HG03575 (cell line): ENCODE measurements around the gene PROS1.
A peak's percentile ranks its signal among the peaks of the same experiment; 100 is the strongest.
"Not testable (repeated sequence)": the region's sequence is repeated elsewhere in the genome, so short reads cannot be mapped to it uniquely, and the experiment has no call there.

Source experiments
- ATAC-seq: cut with Tn5 transposase; IDR thresholded peaks from one replicate; pipeline ENCODE4 v1.9.1; 2021; ENCODE audit not compliant: unreplicated experiment, insufficient number of reproducible peaks, low FRiP score; ENCODE audit errors: extremely low read depth

Gene PROS1

DNA sequence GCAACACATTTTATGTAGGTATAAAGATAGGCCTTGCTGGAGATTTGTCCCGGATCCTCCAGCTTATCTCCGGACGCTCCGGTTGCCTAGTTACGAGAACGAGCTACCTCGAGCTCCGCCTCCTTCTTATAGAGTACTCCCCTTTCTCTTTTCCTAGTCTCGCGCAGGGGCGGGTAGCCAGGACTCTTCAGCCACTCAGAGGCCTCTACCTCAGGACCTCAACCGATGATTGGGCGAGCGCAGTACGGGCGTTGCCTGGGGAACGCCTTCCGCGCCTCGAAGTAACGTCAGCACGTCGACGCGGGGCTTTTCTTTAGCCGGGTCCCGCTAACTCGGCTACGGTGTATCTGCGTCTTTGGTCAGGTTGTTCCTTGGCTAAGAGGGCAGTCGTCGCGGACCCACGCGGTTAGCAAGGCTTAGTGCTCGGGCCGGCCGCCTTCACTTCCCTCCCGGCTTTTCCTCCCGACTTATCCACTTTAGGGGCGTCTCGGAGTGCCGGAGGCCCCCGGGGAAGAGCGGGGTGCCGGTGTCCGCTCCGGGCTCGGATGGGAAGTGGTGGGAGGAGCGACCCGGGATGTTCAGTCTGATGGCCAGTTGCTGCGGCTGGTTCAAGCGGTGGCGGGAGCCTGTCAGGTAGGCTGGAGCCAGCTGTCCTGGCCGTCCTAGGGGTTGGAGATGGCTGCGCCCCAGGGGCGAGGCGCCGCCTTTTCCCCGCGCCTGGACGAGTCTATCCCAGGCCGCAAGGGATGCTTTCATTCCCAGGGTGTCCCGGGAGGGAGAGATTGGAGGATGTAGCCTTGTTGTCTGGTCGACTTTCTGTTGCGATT lies 6.4 kb upstream of the PROS1 start, which contains the start of gene ARL13B:
Gene ARL13B (plus strand): TSS at position 306 of the 827 bp plus-strand sequence. CDS start 269 bp downstream, at position 575.
- ATAC-seq: peak; percentile 100

DNA sequence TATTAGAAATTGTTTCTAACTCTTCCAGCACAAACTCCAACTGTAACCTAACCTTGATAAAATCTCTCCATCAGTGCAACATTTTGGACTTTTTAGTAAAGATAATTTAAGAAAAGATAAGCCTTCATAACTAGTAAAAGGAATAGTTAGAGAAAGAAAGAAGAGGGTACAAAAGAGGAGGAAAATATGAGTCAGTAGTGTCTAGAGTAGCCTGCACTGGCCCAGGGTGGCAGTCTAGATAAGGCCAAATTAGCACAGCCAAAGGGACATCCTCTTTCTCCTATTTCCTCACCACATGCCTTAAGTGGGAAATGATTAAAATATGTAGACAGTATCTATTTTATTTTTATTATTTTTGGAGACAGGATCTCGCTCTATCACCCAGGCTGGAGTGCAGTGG lies 3.7 kb downstream of the PROS1 start:
- ATAC-seq: no peak

DNA sequence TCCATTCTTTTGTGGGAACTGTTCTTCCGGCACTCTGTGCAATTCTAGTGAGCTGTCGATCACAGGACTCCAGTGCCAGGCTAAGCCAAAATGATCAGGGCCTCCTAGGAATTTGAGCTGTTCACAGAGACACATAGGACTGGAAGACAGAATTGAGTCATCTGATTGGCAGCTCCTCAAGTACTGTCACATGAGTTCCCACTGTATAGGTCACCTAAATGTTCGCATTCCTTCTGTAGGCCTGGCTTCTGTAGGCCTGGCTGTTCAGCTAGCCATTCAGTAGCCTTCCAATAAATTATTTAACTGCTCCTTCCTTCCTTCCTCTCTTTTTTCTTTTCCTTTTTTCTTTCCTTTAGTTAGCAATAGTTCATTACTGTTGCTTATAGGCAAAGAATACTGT lies 4.3 kb downstream of the PROS1 start:
- ATAC-seq: no peak

DNA sequence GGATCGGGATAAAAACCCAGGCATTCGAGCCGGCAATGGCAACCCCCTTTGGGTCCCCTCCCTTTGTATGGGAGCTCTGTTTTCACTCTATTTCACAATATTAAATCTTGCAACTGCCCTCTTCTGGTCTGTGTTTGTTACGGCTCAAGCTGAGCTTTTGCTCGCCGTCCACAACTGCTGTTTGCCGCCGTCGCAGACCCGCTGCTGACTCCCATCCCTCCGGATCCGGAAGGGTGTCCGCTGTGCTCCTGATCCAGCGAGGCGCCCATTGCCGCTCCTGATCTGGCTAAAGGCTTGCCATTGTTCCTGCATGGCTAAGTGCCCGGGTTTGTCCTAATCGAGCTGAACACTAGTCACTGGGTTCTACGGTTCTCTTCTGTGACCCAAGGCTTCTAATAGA lies 8.6 kb downstream of the PROS1 start:
- not testable (repeated sequence) for ATAC-seq

DNA sequence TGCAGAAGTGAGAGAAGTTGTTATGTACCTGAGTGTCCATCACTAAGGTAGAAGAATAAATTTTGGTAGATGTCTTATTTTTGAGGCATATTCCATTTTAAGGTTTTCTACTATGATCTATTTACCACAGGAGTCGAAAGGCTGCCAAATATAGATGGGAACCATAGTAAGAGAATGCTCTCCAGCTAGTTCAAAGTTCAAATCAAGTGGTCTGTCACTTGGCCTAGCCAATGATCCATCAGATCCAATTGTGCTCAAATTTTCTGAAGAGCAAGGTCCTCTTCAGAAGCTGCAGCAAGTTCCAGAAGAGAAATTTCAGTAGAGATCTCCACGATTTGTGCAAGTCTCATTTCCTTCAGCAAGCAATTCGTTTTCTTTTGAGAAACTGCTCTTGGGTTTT lies 10.9 kb downstream of the PROS1 start:
- no peak for ATAC-seq

DNA sequence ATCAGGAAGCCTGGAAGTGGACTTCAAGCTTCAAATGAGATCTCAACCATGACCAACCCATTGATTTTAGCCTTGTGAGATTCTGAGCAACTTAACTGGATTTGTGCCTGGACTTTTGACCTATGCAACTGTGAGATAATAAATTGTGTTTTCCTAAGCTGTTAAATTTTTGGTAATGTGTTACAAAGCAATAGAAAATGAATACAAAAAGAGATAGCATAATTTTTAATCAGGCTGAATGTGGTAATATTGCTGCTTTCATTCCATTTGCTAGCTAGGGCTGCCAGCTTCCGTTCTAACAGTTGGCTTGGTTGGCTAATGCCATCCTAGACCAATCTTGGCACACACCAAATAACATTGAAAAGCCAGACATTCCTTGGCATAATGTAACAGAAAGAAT lies 12.2 kb downstream of the PROS1 start:
- ATAC-seq: no peak

DNA sequence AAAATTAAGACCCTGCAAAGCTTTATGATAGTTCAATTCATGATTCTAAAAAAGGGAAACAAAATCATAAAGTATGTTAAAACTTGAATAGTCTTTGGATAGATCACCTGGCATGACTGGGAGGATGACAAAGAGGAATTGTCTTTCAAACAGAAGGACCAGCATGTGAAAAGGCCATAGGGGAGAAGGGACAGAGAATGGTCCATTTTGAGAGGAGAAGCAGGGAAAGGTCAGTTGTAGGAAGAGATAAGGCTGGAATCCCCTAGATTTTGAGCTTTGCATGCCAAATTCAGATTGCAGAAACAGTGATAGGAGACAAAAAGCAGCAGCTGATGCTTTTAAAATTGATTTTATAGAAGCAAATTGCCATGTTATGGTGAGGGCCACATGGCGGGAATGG lies 12.7 kb downstream of the PROS1 start:
- ATAC-seq: no peak

DNA sequence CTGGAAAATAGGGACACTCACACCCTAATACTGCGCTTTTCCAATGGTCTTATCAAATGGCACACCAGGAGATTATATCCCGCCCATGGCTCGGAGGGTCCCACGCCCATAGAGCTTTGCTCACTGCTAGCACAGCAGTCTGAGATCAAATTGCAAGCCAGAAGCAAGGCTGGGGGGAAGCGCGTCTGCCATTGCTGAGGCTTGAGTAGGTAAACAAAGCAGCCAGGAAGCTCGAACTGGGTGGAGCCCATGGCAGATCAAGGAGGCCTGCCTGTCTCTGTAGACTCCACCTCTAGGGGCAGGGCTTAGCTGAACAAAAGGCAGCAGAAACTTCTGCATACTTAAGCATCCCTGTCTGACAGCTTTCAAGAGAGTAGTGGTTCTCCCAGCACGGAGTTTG lies 23.7 kb downstream of the PROS1 start:
- not testable (repeated sequence) for ATAC-seq

DNA sequence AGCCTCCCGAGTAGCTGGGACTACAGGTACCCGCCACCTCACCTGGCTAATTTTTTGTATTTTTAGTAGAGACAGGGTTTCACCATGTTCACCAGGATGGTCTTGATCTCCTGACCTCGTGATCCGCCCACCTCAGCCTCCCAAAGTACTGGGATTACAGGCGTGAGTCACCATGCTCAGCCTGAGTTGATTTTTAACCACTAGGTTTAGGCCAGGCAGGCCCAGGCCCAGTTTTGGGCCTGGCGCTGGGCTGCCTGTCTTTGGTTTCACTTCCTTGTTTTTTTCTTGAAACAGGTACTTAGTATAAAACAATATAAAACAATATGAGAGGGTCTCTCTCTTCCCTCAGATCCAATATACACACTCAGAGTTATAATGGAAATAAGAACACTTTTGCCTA lies 36.2 kb downstream of the PROS1 start:
- not testable (repeated sequence) for ATAC-seq

DNA sequence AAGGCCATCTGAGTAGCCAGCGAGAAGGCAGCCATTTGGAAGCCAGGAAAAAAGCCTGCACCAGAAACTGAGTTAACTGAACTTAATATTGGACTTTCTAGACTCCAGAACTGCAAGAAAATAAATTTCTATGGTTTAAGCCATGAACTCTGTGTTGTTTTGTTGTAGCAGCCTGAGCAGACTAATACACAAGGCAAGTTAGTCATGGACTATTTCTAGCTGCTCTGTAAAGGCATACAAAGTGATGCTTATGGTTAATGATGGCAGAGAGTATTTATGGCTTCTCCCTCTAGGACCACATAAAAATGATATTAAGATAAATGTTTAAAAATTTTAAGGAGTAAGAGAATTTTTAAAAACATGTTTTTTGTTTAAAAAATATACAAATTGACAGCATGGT lies 37.1 kb downstream of the PROS1 start:
- ATAC-seq: no peak

DNA sequence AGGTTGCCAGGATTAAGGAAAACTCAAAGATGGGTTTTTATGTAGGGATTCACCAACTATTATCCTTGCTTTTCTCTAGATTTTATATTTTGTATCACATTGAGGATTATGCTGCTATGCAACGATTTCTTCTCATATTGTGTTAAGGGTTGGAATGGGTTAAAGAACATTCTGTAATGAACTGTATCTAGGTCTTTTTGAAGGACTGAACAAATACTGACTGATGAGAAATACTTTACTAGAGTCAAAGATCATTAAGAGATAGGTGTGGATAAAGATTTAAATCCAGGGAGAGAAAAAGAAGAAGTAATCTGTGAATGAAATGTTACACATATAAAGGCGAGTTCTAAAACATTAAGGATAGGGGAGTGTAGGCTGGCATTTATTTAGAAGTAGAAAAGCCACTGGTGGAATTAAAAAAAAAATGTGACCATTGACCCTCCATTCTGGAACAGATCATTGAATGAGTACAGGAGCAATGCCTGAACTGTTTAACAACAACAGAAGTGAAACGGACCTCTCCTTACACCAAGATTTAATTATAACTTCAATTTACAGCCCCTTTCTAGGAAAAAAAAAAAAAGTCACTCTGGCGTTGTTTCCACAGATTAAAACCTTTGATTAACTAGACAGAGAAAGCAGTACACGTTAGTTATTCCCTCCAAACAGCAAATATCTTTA lies 39.2 kb downstream of the PROS1 start:
- ATAC-seq: no peak

DNA sequence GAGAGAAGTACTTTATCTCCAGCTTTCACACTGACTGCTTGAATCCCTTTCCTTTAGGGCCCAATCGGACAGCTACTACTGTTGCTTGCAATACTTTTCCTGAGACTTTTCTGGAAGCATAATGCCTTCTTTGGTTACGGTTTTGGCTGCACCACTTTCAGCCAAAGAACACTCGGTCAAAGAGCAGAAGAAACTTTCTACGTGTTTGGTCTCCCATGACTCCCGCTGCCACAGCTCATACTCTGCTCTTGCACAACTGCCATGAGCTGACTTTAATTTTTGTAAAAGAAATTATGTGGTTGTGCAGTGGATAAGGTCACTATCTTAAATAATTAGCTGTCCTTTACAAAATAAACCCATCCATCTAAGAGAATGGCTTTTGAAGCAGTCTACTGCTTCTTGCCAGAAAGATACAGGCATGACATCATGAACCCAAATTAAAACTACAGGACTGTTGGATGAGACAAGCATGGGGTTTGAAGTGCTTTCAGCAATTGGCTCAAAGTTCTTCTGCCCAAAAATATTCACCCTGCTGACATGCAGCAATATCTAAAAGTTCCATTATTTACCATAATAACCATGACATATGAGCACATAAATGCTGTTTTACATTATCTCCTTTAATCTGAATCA lies 42.0 kb downstream of the PROS1 start:
- ATAC-seq: no peak

DNA sequence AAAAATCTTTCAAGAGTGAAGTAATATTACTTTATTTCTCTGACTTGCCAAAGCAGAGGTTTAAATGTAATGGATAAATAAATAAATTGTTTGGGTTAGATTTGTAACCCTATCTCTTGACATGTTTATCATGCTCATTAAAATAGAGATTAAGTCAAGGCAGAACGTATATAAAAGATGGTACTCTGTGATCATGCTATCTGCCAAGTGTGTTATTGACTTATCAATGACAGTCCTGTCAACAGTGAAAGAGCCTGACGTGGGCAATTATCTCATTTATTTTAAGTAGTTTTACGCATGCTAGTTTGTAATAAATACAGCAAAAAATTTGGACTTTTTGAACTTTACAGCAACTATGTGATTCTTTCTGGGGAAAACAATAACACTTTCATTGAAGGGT lies 43.7 kb downstream of the PROS1 start:
- no peak for ATAC-seq

DNA sequence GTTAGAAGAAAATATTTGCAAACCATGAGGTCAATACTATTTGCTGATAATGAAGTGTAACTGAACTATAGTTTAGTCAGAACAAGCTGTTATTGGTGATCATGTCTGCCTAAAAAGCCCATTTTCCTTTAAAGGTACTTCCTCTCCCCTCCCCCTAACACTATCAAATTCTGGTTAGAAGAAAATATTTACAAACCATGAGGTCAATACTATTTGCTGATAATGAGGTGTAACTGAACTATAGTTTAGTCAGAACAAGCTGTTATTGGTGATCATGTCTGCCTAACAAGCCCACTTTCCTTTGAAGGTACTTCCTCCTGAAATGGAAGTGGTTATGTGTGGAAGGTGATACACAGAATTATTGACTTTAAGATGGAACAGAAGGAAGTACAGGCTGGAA lies 46.9 kb downstream of the PROS1 start:
- no peak for ATAC-seq

DNA sequence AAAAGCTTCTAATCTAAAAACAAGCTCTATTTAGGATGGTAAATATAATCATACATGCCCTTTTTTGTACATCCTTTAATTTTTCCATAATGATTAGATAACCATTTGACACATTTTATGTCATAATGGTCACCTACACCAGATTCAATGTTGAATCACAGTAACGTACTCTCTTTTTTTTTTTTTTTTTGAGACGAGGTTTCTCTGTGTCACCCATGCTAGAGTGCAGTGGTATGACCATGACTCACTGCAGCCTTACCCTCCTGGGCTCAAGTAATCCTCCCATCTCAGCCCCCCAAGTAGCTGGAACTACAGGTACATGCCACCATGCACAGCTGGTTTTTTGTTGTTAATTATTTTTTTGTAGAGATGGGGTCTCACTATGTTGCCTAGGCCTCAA lies 49.2 kb downstream of the PROS1 start:
- ATAC-seq: no peak

DNA sequence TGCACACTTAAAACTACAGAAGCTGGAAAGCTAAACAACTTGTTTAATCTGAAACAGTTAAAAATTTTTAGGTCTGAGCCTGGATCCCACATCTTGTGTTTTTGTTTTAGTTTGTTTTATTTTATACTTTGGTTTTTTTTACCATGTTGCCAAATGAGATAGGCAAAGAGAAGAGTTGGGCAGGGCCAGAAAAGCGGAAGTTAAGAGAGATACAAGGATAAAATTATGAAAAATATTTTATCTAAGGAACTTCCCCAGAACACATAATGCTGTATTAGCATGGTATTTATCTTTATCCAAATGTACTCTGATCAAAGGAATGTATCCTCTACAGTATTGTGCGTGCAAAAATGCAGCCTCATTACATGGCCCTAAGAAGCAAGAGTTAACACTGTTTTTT lies 50.7 kb downstream of the PROS1 start:
- no peak for ATAC-seq

DNA sequence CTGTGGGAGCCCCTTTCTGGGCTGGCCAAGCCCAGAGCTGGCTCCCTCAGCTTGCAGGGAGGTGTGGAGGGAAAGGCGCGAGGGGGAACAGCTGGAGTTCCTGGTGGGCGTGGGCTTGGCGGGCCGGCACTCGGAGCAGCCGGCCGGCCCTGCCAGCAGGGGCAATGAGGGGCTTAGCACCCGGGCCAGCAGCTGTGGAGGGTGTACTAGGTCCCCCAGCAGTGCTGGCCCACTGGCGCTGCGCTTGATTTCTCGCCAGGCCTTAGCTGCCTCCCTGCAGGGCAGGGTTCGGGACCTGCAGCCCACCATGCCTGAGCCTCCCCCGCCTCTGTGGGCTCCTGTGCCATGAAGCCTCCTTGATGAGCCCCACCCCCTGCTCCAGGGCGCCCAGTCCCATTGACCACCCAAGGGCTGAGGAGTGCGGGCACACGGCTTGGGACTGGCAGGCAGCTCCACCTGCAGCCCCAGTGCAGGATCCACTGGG lies 56.1 kb downstream of the PROS1 start:
- not testable (repeated sequence) for ATAC-seq

DNA sequence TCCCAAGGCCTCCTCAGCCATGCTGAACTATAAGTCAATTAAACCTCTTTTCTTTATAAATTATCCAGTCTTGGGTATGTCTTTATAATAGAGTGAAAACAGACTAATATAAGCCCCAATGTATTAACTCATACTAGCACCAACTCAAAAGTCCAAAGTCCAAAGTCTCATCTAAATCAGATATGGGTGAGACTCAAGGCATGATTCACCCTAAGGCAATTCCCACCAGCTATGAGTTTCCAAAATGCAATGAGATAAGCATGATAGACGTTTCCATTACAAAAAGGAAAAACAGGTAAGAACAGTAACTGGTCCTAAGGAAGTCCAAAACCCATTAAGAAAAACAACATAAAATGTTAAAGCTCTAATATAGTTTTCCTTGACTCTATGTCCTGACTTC lies 60.1 kb downstream of the PROS1 start:
- ATAC-seq: not testable (repeated sequence)

DNA sequence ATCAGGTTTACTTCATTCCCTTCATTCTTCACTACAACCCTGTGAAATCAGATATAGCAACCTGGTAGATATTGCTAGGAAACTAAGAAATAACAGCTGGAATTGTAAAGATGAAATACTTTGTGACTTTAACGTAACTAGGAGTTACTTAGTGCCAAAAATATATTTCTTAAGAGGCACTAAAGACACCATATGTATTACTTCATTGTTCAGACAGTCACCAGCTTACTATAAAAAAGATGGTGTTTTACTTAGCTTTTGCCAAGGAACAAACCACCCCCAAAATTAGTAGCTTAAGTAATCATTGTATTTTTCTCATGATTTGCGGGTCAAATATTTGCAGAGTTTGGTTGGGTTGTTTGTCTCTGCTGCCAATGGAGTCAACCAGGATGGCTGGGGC lies 62.5 kb downstream of the PROS1 start:
- ATAC-seq: no peak

DNA sequence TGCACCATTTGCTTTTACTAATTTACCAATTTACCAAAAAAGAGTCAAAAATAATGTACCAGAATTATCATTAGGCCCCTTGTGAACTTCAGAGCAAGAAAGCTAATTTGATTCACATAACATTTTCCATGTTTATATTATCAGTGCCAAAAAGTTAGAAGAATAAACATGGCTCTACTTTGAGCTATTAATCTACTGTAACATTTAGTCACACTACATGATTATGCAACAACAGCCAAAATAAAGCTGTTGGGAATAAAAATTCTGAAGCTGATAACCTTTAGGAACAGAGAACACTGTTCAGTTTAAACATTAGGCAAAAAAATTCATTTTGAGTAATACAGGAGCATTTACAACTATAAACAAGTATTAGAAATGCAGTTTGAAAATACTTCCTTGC lies 63.6 kb downstream of the PROS1 start:
- no peak for ATAC-seq
